Posterior vena cava (tissue), 2 donors: ENCODE data around the gene MRPL32. TPM values are rescaled to one million over a fixed set of nuclear protein-coding genes. Genes with fewer than 3 reads are reported as not detected.

ENCODE experiments used
- DNase-seq: peaks from one replicate; pipeline ENCODE4 v3.0.0-alpha.2; 2020; ENCODE audit warnings: low spot score
- intact Hi-C, 2 donors: fragments of 100-400 bp; cut with DNase I; formaldehyde crosslinking; loops; one replicate each; pipeline versions ENCODE4 v1.14.1 to v1.14.2; 2022 to 2023
- total RNA-seq, 2 donors: library from RNA; stranded (reverse); fragmentation: NEBNext Ultra II Directional; extraction: Animal tissue kit (Norgen Biotek cat#: 25700); gene quantifications; one replicate each; pipeline ENCODE4 v1.2.1, GENCODE V29; 2021
- donor health status: DM: yes; HTN: yes; CAD: no.
- donor health status: DM: yes; HTN: yes; CAD: no.

The MRPL32 gene
- total RNA-seq, 2 donors from 2014 or later = 32.7 to 42.6 TPM

GRCh38 chr7:42924223-42924838 is 7.8 kb upstream of the MRPL32 start:
- no peak for DNase-seq
- intact Hi-C loops = no loop called here

DNA sequence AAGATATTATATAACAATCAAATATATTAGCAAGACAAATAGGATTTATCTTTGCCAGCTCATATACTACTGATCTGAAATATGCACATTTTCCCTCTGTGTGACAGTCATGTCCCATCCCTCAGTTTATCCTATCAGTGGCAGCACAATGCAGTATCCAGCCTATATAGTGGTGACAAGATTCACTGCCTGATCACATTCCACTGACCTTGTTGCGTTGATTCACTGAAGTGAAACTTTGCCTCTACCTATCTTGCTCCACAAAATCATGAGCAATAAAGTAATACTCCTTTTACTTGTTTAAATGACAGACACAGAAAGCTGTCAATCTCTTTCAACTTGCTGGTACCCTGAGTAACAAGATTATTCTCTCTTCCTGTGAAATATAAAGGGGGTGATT is 6.5 kb upstream of the MRPL32 start:
- intact Hi-C loops = no loop called here
- no peak for DNase-seq

DNA sequence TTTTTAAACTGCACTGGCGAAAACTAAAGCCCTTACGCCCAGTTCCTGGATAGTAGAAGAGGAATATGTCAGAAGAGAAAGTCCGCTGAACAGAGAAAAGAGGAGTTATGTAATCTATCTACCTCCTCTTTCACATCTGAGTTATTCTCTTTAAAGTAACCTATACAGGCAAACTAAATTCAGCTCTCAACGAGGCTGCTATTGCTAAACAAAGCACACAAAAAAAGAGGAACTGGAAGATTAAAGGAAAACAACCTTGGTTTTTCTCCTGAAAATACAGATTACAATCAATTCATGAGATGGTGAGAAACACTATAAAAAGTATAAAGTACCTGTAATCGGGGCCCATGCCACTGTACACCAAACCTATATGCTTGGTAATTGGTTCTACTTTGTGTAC is 6.0 kb upstream of the MRPL32 start:
- intact Hi-C loops = no loop called here
- DNase-seq = no peak

- DNase-seq = no peak
- intact Hi-C loops = no loop called here
Measured at GRCh38 chr7:42928754-42929153, 3.4 kb upstream of the MRPL32 start.

DNA sequence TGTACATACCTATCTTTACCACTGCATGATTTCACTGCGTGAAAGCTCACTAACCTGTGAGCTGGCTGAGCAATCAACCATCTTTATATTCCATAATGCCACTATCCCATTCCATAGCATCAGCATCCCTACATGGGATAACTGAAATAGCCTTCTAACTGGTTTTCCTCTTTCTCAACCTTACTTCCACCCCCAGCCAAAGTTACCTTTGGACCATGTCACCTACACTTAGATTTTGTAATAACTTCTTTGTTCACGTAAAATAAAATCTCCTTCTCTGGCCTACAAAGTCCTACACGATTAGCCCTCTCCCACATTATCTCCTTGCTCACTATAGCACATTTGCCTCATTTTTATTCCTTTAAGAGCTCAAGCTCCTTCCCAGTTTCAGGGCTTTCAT is 2.7 kb upstream of the MRPL32 start:
- intact Hi-C loops = no loop called here
- DNase-seq = no peak

DNA sequence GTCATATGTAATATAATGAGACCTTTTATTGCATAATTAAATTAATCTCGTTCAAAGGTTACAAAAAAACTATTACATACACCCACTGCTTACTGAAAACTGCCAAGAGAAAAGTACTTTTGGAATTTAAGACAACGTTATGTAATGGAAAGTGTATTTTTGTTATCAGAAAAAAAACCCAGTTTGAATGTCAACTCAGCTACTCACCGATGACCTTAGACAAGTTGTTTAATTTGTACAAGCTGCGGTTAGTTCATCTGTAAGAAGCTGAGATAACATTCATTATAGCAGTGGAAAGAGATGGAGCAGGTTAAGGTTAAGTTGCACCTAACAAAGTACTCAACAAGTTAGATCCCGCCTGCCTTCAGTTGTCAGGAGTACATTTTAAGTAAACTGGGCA is 1.3 kb upstream of the MRPL32 start:
- intact Hi-C loops = no loop called here
- DNase-seq = no peak

GRCh38 chr7:42931447-42931833 is 736 bp upstream of the MRPL32 start:
- DNase-seq = no peak
- intact Hi-C loops = no loop called here

DNA sequence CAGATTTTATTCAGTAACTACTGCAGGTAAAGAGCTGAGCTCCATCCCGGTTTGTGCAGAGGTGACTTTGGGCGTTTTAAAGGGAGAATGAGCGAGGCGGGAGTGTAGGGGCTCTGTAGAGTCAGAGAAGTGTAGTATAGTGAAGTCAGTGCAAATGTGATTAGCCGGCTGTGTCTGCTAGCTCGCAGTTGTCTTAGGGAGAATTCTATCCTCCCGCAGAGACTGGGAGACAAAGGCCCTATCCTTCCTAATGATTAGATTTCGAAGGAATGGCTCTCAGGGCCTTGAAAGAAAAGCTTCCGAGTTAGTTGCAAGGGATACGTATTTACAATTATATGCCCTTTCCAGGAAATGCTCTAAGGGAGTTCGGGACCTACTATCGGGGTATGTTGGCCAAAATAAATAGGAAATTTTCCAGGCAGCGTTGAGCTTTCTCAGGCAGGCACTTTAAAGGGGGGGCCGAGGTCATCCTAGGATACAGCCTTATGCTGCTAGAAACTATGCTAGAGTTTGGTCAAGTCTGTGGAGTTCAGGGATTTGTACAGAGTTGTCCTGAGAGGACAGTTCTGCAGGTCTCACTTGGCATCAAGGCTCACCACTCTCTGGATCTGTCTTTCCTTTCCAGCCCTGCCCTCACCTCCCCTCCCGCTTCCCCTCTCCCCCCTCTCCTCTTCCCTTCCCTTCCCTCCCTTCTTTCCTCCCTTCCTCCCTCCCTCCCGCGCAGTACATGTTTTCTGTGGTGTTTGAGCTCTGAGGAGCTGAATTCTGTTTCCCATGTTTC is 825 bp downstream of the MRPL32 start:
- intact Hi-C loops = no loop called here
- DNase-seq = no peak

GRCh38 chr7:42934291-42934690 is 2.1 kb downstream of the MRPL32 start:
- DNase-seq = no peak
- intact Hi-C loops = no loop called here

- no peak for DNase-seq
- intact Hi-C loops = no loop called here
Measured at GRCh38 chr7:42935861-42936260, 3.7 kb downstream of the MRPL32 start.

- intact Hi-C loops = loop anchor here (2.0 to 10.0 kb wide), 3 partner anchors 175 to 517 kb away; partner anchors contain the start of gene HECW1 (in 1 of the 2)
- DNase-seq = no peak
Measured at GRCh38 chr7:42939457-42940240, 7.5 kb downstream of the MRPL32 start.

- DNase-seq = peak; percentile 94
- intact Hi-C loops = loop anchor here (2.0 to 10.0 kb wide), 3 partner anchors 174 to 516 kb away; partner anchors contain the start of gene HECW1 (in 1 of the 2)
Measured at GRCh38 chr7:42940985-42941847, 9.0 kb downstream of the MRPL32 start.

GRCh38 chr7:42945821-42946626 is 13.8 kb downstream of the MRPL32 start:
- intact Hi-C loops = loop anchor here in 1 of 2 donors (10.0 kb wide), 1 partner anchor 169 kb away; the partner anchor contains the start of gene HECW1
- DNase-seq = no peak

GRCh38 chr7:42946627-42946950 is 14.4 kb downstream of the MRPL32 start:
- no peak for DNase-seq
- intact Hi-C loops = loop anchor here in 1 of 2 donors (10.0 kb wide), 1 partner anchor 168 kb away; the partner anchor contains the start of gene HECW1

GRCh38 chr7:42947521-42947920 is 15.3 kb downstream of the MRPL32 start:
- DNase-seq = no peak
- intact Hi-C loops = loop anchor here in 1 of 2 donors (10.0 kb wide), 1 partner anchor 167 kb away; the partner anchor contains the start of gene HECW1

GRCh38 chr7:42950417-42950816 is 18.2 kb downstream of the MRPL32 start:
- intact Hi-C loops = no loop called here
- DNase-seq = no peak

GRCh38 chr7:42952328-42952727 is 20.2 kb downstream of the MRPL32 start:
- DNase-seq = no peak
- intact Hi-C loops = no loop called here

DNA sequence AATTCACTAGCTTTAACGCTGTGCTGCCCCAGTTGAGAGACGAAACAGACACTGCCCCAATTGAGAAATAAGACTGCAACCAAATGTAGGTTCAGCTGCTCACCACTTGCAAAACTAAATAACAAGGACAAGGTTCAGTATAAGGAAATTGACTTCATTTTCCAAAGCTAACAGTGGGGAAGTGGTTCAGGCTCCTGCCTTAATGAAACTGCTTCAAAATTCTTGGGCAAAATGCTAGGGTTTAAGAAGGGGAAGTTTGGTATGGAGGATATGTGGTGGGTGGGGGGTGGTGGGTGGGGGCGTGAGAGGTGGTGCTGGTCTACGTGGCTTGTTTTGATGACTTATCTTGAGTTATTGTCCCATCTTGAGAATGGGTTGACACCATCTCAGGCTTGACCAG is 21.8 kb downstream of the MRPL32 start:
- no peak for DNase-seq
- intact Hi-C loops = no loop called here
